HG03135 (cell line): ENCODE results near the gene CCAR1.
"Not testable (repeated sequence)": the region's sequence is repeated elsewhere in the genome, so short reads cannot be mapped to it uniquely, and the experiment has no call there.

ENCODE experiments used
- ATAC-seq: cut with Tn5 transposase; IDR thresholded peaks from one replicate; pipeline ENCODE4 v1.9.1; 2021; ENCODE audit warnings: mild to moderate bottlenecking, moderate library complexity; ENCODE audit not compliant: unreplicated experiment

CCAR1 gene

DNA sequence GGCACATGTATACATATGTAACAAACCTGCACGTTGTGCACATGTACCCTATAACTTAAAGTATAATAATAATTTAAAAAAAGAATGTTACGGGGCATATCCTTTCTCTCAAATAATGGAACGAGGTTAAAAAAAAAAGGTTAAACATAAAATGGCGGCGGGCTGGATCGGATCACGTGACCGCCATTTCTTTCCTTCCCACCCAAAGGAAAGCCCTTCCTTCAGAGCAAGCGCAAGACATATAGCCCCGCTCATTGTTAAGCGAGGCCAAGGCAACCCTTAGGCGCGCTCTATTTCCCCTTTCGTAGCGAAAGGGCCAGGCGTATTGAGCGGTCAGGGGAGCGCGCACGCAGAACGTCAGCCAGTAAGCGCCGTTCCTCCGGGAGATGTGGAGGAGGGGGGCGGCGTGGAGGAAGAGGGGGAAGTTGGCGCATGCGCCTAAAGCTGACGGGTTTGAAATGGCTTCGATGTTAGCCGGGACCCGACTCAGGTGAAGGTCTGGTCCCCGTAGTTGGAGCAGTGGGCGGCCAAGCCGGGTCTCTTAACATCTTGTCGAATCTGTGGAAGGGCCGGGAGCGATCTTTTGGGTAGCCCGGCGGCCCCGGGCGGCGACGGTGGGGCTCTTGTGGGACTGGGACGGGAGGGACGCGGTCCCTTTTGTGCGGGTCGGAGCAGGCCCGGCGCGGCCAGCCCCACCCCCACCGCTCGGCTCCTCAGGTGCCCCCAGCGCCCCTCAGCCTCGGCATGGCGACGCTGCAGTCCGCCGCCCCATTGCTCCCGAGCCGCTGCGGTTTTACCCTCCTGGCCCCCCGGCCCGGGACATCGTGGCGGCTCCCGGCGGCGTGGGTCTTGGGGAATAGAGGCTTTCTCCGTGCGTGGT is at the start of gene CCAR1:
Gene CCAR1, plus strand, starts transcription at position 447 of the 880 bp plus-strand sequence. CDS start 1,266 bp downstream, outside the sequence.
- peak; percentile 99 for ATAC-seq

DNA sequence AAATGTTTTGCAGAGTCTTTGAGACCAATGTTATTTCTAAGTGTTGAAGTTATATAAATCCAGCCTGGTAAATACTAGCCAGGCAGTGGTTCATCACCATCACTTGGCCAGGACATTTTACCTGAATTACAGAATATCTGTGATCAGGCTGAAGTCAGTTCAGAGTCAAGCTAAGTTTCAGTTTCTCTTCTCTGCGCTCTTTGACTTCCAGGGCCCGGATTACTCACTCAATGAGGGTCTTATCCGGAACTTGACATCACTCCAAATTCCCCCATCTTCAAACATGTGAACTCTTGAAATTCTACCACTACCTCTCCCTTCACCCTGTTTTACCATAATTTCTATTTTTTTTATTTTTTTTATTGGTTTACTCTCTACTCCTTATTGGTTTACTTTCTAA is 36.6 kb upstream of the CCAR1 start:
- no peak for ATAC-seq

- no peak for ATAC-seq
Measured at GRCh38 chr10:68696018-68696417, 25.0 kb upstream of the CCAR1 start.

DNA sequence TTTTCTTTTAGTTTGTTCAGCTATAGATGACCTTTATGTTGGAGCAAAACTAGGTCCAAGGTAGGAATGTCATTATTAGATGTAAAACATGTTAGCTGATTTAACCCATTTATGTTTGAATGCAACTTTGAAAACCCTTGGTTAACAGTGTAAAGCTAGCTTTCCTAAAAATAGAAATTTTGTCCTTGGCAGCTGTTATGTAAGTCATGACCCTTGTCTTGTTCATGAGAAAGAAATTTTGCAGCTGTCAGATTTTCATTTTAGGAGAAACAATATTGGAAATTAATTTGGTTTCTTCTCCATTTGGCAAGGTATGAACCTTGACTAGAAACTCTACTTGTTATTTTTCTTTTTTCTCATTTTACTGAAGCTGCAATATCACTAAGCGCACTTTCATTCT is 23.9 kb upstream of the CCAR1 start:
- no peak for ATAC-seq

DNA sequence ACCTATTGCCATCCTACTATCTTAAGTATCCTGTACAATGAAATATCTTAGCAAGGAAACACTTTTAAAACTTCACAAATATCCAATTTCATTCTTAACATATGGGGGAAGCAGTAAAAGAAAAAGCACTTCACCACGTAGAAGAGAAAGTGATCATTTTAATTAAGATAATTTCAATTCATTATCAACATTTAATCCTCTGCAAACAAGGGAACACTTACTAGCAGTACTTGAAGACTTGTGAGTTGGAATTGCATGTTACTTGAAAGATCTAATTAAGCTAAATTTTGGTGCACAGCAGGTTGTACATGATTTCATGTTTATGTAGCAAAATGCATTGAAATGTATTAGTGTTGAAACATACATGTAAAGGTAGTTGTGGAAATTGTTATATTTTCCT is 20.8 kb upstream of the CCAR1 start:
- no peak for ATAC-seq

DNA sequence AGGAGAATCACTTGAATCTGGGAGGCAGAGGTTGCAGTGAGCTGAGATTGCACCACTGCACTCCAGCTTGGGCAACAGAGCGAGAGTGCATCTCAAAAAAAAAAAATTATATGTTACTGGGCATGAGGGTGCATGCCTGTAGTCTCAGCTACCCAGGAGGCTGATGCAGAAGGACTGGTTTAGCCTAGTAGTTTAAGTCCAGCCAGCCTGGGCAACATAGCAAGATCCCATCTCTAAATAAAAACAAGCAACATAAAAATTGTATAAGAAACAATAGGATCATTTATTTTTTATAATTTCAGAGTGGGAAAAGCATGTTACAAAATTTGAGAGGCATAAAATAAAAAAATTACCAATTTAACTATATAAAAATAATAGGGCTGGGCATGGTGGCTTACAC is 15.5 kb upstream of the CCAR1 start:
- ATAC-seq, result no peak

DNA sequence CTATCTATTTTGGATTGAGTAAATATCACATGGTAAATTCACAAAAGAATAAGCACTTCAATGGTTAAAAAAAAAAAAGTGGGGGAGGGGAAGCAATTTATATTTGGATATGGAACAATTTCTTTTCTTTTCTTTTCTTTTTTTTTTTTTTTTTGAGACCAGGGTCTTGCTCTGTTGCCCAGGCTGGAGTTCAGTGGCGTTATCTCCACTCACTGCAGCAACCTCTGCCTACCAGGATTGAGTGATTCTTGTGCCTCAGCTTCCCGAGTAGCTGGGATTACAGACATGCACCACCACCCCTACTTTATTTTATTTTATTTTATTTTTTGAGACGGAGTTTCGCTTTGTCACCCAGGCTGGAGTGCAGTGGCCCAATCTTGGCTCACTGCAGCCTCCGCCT is 12.1 kb upstream of the CCAR1 start:
- not testable (repeated sequence) for ATAC-seq

- not testable (repeated sequence) for ATAC-seq
Measured at GRCh38 chr10:68713065-68713464, 8.0 kb upstream of the CCAR1 start.

DNA sequence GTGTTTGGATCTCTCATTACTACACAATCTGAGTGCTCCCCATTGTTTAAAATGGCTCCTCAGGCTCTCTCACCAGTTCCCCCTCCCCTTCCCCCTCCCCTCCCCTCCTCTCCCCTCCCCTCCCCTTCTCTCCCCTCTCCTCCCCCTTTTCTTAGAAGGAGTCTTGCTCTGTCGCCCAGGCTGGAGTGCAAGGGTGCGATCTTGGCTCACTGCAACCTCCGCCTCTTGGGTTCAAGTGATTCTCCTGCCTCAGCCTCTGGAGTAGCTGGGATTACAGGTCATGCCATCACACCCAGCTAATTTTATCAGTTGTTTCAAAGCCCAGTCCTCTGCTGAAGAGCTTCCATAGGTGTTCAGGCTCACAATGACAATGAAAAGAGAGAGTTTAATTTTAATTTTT is 3.6 kb upstream of the CCAR1 start:
- no peak for ATAC-seq

GRCh38 chr10:68721673-68722335 is 765 bp downstream of the CCAR1 start:
- no peak for ATAC-seq

- ATAC-seq, result no peak
Measured at GRCh38 chr10:68725016-68725415, 4.0 kb downstream of the CCAR1 start.

- ATAC-seq, result no peak
Measured at GRCh38 chr10:68727146-68727545, 6.1 kb downstream of the CCAR1 start.

DNA sequence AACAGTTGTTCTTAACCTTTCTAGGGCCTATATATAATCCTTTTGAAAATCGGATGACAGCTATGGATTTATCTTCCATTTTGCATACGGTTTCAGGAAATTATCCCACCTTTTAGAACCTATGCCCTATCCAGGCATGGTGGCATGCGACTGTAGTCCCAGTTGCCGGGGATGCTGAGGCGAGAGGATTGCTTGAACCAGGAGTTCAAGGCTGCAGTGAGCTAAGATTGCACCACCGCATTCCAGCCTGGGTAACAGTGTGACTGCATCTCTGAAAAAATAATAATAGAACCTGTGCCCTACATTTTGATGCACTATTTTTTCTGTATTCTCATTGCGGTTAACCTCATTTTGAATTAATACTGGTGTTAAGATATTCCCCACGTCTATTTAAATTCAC is 11.6 kb downstream of the CCAR1 start:
- no peak for ATAC-seq

- ATAC-seq, result no peak
Measured at GRCh38 chr10:68734349-68734748, 13.3 kb downstream of the CCAR1 start.

GRCh38 chr10:68735119-68735518 is 14.1 kb downstream of the CCAR1 start:
- no peak for ATAC-seq

DNA sequence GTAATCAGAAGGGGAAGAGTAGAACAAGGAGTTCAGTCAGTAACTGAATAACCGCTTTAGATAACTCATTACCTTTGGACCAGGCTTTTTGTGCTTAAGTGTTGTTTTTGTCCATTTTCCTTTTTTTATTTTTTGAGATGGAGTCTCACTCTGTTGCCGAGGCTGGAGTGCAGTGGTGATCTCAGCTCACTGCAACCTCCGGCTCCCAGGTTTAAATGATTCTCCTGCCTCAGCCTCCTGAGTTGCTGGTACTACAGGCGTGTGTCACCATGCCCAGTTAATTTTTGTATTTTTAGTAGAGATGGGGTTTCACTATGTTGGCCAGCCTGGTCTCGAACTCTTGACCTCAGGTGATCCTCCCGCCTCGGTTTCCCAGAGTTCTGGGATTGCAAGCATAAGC is 14.7 kb downstream of the CCAR1 start:
- ATAC-seq, result not testable (repeated sequence)

- not testable (repeated sequence) for ATAC-seq
Measured at GRCh38 chr10:68740676-68741075, 19.6 kb downstream of the CCAR1 start.

- ATAC-seq, result no peak
Measured at GRCh38 chr10:68742397-68742796, 21.4 kb downstream of the CCAR1 start.

GRCh38 chr10:68752711-68753350 is 31.8 kb downstream of the CCAR1 start:
- no peak for ATAC-seq

- ATAC-seq, result no peak
Measured at GRCh38 chr10:68756246-68756645, 35.2 kb downstream of the CCAR1 start.

DNA sequence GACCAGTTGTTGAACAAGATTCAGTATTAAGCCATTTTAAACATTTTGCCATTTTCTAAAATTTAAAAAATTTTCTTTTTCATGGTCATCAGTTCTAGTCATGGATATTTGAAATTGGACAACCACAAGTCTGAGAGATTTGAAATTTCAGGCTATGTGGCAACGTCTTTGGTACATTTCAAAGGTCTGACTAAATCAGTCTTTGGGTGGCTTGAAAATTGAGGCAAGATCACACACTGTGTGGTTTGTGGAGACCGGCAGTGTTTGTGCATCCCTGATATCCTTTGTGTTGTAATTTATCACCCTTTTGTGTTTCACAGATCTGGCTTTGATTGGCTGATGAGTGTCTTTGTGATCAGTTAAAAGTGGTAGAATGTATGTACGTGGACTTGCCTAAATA is 35.7 kb downstream of the CCAR1 start:
- no peak for ATAC-seq
